ENCODE results near the gene PIK3CB. TPM values are rescaled to one million over a fixed set of nuclear protein-coding genes. Genes with fewer than 3 reads are reported as not detected.

Gene PIK3CB
- total and polyA plus RNA-seq, 7 donors: 5.8 to 46.3 (median 18.1) TPM

DNA sequence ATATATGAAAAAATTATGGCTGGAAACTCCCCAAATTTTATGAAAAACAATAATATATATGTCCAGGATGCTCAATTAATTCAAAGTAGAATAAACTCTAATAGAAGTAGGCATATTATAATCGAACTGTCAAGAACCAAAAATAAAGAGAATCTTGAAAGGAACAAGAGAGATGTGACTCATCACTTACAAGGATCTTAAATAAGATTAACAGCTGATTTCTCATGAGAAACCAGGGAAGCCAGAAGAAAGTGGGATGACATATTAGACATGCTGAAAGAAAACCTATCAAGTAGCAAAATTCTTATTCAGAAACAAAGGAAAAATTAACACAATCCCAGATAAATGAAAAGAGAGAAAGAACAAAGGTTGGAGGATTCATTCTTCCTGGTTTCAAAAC is 159.3 kb downstream of the PIK3CB start:
- Histone ChIP-seq H3K9me3 (peaks cover 16% of the 10 kb centered on the region), H3K4me3 (no peak overlapping the region), H3K36me3 (ENCODE audit: insufficient read depth in 1 of 2, low read depth in 1 of 2) (peaks cover 0 to 23% of the 10 kb centered on the region in 2 donors), H3K27me3 (ENCODE audit: insufficient read depth in 3 of 3, low read length in 2 of 3) (no peaks in the 10 kb centered on the region), H3K27ac (no peak overlapping the region), H3K4me1 (no peaks in the 10 kb centered on the region)
- intact Hi-C loops (cut with DNase I): no loop called here
- ATAC-seq (no peak), DNase-seq (no peak)
- no peak for TF ChIP-seq CTCF (IDR thresholded peaks at IDR 0.05)
- WGBS, 3 donors: 93 to 98% (median 98%) methylated on average over 1 of the region's 1 CpG

- Histone ChIP-seq H3K36me3 (ENCODE audit: insufficient read depth in 1 of 2, low read depth in 1 of 2) (peaks cover 0 to 11% of the 10 kb centered on the region in 2 donors), H3K27me3 (ENCODE audit: insufficient read depth in 3 of 3, low read length in 2 of 3) (no peaks in the 10 kb centered on the region), H3K4me3 (no peak overlapping the region), H3K4me1 (no peaks in the 10 kb centered on the region), H3K27ac (no peak overlapping the region), H3K9me3 (peaks cover 16% of the 10 kb centered on the region)
- no peak for TF ChIP-seq CTCF (IDR thresholded peaks at IDR 0.05)
- ATAC-seq (no peak), DNase-seq (no peak)
- intact Hi-C loops (cut with DNase I): no loop called here
- WGBS, 3 donors: 73 to 76% (median 73%) methylated on average over 4 of the region's 4 CpGs
These were observed 160.8 kb downstream of the PIK3CB start for GRCh38 chr3:138673641-138674530.

- Histone ChIP-seq H3K4me1 (no peaks in the 10 kb centered on the region), H3K4me3 (no peak overlapping the region), H3K27ac (no peak overlapping the region), H3K9me3 (peaks cover 4% of the 10 kb centered on the region), H3K36me3 (ENCODE audit: insufficient read depth in 1 of 2, low read depth in 1 of 2) (peaks cover 0 to 8% of the 10 kb centered on the region in 2 donors), H3K27me3 (ENCODE audit: insufficient read depth in 3 of 3, low read length in 2 of 3) (no peaks in the 10 kb centered on the region)
- ATAC-seq (no peak), DNase-seq (no peak)
- intact Hi-C loops (cut with DNase I): no loop called here
- no peak for TF ChIP-seq CTCF (IDR thresholded peaks at IDR 0.05)
These were observed 164.3 kb downstream of the PIK3CB start for GRCh38 chr3:138670407-138670806.

DNA sequence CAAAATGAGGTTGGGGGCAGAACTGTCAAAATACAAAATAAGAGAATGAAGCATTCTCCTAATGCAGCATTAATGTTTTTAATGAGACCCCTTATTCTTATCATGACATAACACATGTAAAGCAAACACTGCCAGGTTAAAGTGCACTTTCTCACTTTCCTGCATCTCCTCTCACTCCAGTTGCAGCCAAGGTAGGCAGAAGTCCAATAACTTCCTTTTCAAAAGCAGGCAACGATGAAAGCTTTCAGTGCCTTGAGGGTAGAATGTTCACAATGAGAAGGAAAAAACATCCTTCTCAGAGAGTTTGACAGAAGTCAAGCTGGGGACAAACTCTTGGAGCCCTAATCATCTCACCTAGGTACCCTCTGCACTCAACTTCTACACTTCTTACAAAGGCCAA is 166.6 kb downstream of the PIK3CB start:
- TF ChIP-seq CTCF (IDR thresholded peaks at IDR 0.05): no peak
- no peak for ATAC-seq
- Histone ChIP-seq H3K36me3 (ENCODE audit: insufficient read depth in 1 of 2, low read depth in 1 of 2) (peaks cover 4 to 27% of the 10 kb centered on the region in 2 donors), H3K27ac (no peak overlapping the region), H3K4me1 (no peaks in the 10 kb centered on the region), H3K9me3 (no peaks in the 10 kb centered on the region), H3K27me3 (ENCODE audit: insufficient read depth in 3 of 3, low read length in 2 of 3) (no peaks in the 10 kb centered on the region), H3K4me3 (no peak overlapping the region)
- intact Hi-C loops (cut with DNase I): no loop called here
- DNase-seq: no peak
- WGBS, 3 donors: 73 to 82% (median 74%) methylated on average over 1 of the region's 1 CpG

All from psoas muscle (tissue), 8 donors.